ENCODE results near the gene ASTN1. TPM values are rescaled to one million over a fixed set of nuclear protein-coding genes. Genes with fewer than 3 reads are reported as not detected.

ASTN1 gene
- total and polyA plus RNA-seq, 2 of the 4 experiments (the other 2 are of a cell fraction): under 0.01 to 0.07 TPM

- no peak overlapping the region for H2BK5ac ChIP-seq (ENCODE audit: low read depth, low read length, poor library complexity, severe bottlenecking)
- no CpG with 5 or more reads among the region's 2 CpGs for WGBS, 2 experiments (ENCODE audit: extremely low coverage in 2 of 2, insufficient read length in 1 of 2)
- H3K14ac ChIP-seq (replicated peaks; ENCODE audit: low read depth, low read length): no peak overlapping the region
- H2BK20ac ChIP-seq (ENCODE audit: low read depth, low read length): no peak overlapping the region
- no peak overlapping the region for H2AK5ac ChIP-seq (ENCODE audit: low read depth, low read length)
- no peak overlapping the region for H4K5ac ChIP-seq (ENCODE audit: low read depth, low read length)
- H3K27ac ChIP-seq (ENCODE audit: insufficient read depth, low read length): no peak overlapping the region
- ATAC-seq (ENCODE audit: low read depth) (no peak), DNase-seq (no peak)
- no peaks in the 10 kb centered on the region for H3K27me3 ChIP-seq (ENCODE audit: control insufficient read depth, insufficient read depth, low read length)
- no peaks in the 10 kb centered on the region for H3K9me3 ChIP-seq (ENCODE audit: control insufficient read depth, insufficient read depth, low read length)
- H3K56ac ChIP-seq (ENCODE audit: extremely low read depth, insufficient read depth, low read length): no peak overlapping the region
- no peak overlapping the region for H3K4me3 ChIP-seq (ENCODE audit: insufficient read depth, low read depth, low read length)
- no peak overlapping the region for H3K4me2 ChIP-seq (ENCODE audit: low read depth, low read length)
- ChIA-PET CTCF (no interaction called here), POLR2A (ENCODE audit: unreplicated experiment) (no interaction called here)
- no peaks in the 10 kb centered on the region for H3K79me1 ChIP-seq (ENCODE audit: low read depth in 1 of 2, low read length in 2 of 2)
- no peaks in the 10 kb centered on the region for H4K20me1 ChIP-seq (ENCODE audit: insufficient read depth, low read length)
- TF ChIP-seq NFE2L2 (IDR thresholded peaks at IDR 0.05; ENCODE audit: low read depth, low read length) (no peak), CHD1 (IDR thresholded peaks at IDR 0.05; ENCODE audit: low read depth, low read length) (no peak), USF2 (IDR thresholded peaks at IDR 0.05; ENCODE audit: low read depth, low read length) (no peak), FOS (IDR thresholded peaks at IDR 0.05; ENCODE audit: low read depth, low read length) (no peak), RCOR1 (IDR thresholded peaks at IDR 0.05; ENCODE audit: insufficient replicate concordance, low read length) (no peak), POLR2A (IDR thresholded peaks at IDR 0.05; ENCODE audit: low read depth, low read length) (no peak), RAD21 (IDR thresholded peaks at IDR 0.05; ENCODE audit: low read length) (no peak), MAZ (IDR thresholded peaks at IDR 0.05; ENCODE audit: borderline replicate concordance, low read depth, low read length) (no peak), MAFK (IDR thresholded peaks at IDR 0.05; ENCODE audit: low read depth, low read length) (no peak), ELK1 (IDR thresholded peaks at IDR 0.05; ENCODE audit: borderline replicate concordance, low read depth, low read length) (no peak), SMC3 (IDR thresholded peaks at IDR 0.05; ENCODE audit: low read depth, low read length) (no peak), CEBPB (IDR thresholded peaks at IDR 0.05; ENCODE audit: low read depth, low read length) (no peak), MXI1 (IDR thresholded peaks at IDR 0.05; ENCODE audit: borderline replicate concordance, low read depth, low read length) (no peak), BHLHE40 (IDR thresholded peaks at IDR 0.05; ENCODE audit: low read depth, low read length) (no peak), RFX5 (IDR thresholded peaks at IDR 0.05; ENCODE audit: low read depth, low read length) (no peak)
- TF ChIP-seq, protein P1, sequence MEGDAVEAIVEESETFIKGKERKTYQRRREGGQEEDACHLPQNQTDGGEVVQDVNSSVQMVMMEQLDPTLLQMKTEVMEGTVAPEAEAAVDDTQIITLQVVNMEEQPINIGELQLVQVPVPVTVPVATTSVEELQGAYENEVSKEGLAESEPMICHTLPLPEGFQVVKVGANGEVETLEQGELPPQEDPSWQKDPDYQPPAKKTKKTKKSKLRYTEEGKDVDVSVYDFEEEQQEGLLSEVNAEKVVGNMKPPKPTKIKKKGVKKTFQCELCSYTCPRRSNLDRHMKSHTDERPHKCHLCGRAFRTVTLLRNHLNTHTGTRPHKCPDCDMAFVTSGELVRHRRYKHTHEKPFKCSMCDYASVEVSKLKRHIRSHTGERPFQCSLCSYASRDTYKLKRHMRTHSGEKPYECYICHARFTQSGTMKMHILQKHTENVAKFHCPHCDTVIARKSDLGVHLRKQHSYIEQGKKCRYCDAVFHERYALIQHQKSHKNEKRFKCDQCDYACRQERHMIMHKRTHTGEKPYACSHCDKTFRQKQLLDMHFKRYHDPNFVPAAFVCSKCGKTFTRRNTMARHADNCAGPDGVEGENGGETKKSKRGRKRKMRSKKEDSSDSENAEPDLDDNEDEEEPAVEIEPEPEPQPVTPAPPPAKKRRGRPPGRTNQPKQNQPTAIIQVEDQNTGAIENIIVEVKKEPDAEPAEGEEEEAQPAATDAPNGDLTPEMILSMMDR (conservative IDR thresholded peaks at IDR 0.05; ENCODE audit: low read depth, low read length): no peak
- no peak overlapping the region for H3K4ac ChIP-seq (ENCODE audit: low read depth, low read length)
- H3K9ac ChIP-seq (ENCODE audit: low read depth, low read length): no peak overlapping the region
- H3K9me1 ChIP-seq (ENCODE audit: insufficient read depth, low read length): no peaks in the 10 kb centered on the region
- no peaks in the 10 kb centered on the region for H3K36me3 ChIP-seq (ENCODE audit: control insufficient read depth, insufficient read depth, low read length)
- no peak overlapping the region for H2AFZ ChIP-seq (replicated peaks; ENCODE audit: low read length, poor library complexity)
- in situ Hi-C loops (cut with MboI; ENCODE audit: low sequenced_read_pairs): no loop called here
- intact Hi-C loops (cut with micrococcal nuclease): no loop called here
- H2BK15ac ChIP-seq (ENCODE audit: low read depth, low read length): no peak overlapping the region
- H3K23ac ChIP-seq (ENCODE audit: low read depth, low read length): no peak overlapping the region
- dilution Hi-C loops (cut with HindIII; ENCODE audit: low sequenced_read_pairs, unreplicated experiment): no loop called here
- H4K8ac ChIP-seq (ENCODE audit: low read depth in 2 of 2, low read length in 2 of 2): no peak overlapping the region
- H2AK9ac ChIP-seq (replicated peaks; ENCODE audit: low read depth, low read length, poor library complexity): no peak overlapping the region
- H3K4me1 ChIP-seq (ENCODE audit: control insufficient read depth, insufficient read depth, low read length): no peaks in the 10 kb centered on the region
- no peak overlapping the region for H4K91ac ChIP-seq (ENCODE audit: insufficient read depth, low read depth, low read length)
- no peak overlapping the region for H3K18ac ChIP-seq (ENCODE audit: low read depth, low read length)
- BruUV-seq (replicated peaks): no TSS peak
- H2BK120ac ChIP-seq (ENCODE audit: low read depth, low read length): no peak overlapping the region
Observed at GRCh38 chr1:176841238-176841637, 323.3 kb downstream of the ASTN1 start.

Data from IMR-90 (cell line).